ENCODE results near the gene ZBTB49. TPM values are rescaled to one million over a fixed set of nuclear protein-coding genes. Genes with fewer than 3 reads are reported as not detected.
A peak's percentile ranks its signal among the peaks of the same experiment; 100 is the strongest.

Gene ZBTB49
- total RNA-seq, 1 experiment from 2014 or later, result 4.7 TPM

DNA sequence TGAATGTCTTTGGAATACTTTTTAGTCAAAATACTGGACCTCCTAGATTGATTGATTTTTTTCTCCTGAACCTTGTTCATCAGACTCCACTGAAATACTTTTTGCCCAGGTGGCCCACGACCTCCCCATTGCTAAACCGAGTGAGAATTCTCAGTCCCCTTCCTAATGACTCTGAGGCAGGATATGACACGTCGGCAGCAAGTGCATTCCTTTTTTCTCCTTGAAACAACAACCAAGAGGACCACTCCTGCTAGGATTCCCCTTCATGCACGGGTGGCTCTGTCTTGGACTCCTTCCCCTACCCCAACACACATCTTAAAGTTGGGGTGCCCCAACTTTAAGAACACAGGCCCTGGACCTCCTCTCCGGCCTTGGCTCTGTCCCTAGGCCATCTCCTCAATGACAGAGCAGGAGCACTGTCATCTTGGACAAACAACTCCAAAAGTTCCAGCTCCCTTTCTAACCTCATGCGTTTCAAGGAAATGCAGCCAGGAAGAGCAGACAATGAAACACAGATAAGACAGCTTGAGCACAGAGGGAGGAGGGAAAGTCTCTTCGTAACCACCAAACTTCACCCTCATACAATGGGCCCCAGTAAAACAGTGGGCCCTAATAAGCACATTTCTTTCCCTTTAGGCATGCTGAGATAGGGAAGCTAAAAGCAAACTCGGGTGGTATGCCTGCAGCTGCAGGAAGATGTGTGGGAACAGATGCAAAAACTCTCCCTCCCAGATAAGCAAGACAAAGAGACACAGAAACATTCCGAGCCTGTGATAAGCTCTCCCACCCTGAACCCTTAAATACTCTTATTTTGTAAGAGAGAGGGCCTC lies 33.9 kb downstream of the ZBTB49 start:
- no peak overlapping the region for H3K27ac ChIP-seq
- DNase-seq (ENCODE audit: low read depth in 1 of 2, low spot score in 2 of 2), result no peak
- no peak overlapping the region for H3K4me3 ChIP-seq
- no peaks in the 10 kb centered on the region for H3K4me1 ChIP-seq (replicated peaks)
- H3K9me3 ChIP-seq (replicated peaks), result no peaks in the 10 kb centered on the region
- no peaks in the 10 kb centered on the region for H3K27me3 ChIP-seq (replicated peaks)
- H3K36me3 ChIP-seq, result peaks cover 14% of the 10 kb centered on the region

DNA sequence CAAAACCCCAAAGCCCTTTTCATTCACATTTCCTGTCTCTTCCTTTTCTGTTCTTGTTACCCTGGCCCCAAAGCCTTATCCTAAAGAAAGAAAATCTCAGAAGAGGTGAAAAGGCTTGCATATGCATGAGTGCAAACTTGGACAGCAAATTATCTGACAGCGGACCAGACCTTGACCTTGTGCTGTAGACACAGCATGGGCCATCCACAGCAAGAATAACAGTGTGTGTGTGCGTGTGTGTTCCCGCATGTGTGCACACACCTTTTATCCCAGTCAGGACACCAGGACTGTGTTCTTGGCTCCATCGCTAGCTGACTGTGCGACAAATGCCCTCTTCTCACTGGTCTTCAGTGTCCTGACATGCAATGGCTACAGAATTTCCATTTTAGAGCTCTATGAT lies 35.3 kb downstream of the ZBTB49 start:
- Histone ChIP-seq H3K36me3 (peaks cover 10% of the 10 kb centered on the region), H3K27ac (no peak overlapping the region), H3K4me1 (replicated peaks) (no peaks in the 10 kb centered on the region), H3K27me3 (replicated peaks) (no peaks in the 10 kb centered on the region), H3K9me3 (replicated peaks) (no peaks in the 10 kb centered on the region), H3K4me3 (no peak overlapping the region)
- no peak for DNase-seq (ENCODE audit: low read depth in 1 of 2, low spot score in 2 of 2)

DNA sequence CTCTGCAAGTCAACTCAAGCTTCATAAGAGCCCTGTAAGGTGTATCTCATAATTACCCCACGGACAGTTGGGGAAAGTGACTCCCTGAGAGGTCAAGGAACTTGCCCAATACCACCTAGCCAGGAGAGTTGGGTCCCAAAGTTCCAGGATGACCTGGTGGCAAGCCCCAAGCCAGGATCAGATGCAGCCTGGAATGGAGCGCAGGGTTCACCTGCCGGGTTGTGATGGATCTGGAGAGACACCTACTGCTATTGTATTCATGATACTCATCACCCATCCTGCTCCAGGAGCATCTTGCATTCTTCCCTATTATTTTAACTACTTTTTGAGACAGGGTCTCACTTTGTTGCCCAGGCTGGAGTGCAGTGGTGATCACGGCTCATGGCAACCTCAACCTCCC lies 36.1 kb downstream of the ZBTB49 start:
- no peak overlapping the region for H3K27ac ChIP-seq
- no peaks in the 10 kb centered on the region for H3K27me3 ChIP-seq (replicated peaks)
- peaks cover 1% of the 10 kb centered on the region for H3K36me3 ChIP-seq
- no peak for DNase-seq (ENCODE audit: low read depth in 1 of 2, low spot score in 2 of 2)
- H3K4me3 ChIP-seq, result no peak overlapping the region
- H3K4me1 ChIP-seq (replicated peaks), result no peaks in the 10 kb centered on the region
- no peaks in the 10 kb centered on the region for H3K9me3 ChIP-seq (replicated peaks)

DNA sequence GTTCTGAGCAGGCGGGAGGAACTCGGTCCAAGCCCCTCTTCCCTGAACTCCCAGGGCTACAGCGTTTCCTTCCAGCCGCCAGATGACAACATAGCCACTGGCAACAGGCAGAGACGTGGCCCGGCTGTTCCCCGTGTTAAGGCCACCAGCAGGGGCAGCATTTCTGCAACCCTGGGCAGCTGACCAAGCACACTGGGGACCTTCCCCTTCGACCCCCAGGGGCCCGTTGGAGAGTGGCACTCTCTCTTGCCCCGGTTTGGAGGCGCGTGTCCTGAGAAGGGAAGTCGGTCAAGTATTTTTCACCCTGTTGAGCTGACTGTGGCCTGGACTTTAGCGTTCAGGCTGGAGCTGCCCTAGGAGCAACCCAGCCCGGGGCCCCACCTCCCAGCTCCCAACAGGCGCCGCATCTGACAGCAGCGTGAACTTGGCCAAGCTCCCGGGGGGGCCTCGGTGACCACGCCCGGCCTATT lies 37.6 kb downstream of the ZBTB49 start:
- DNase-seq (ENCODE audit: low read depth in 1 of 2, low spot score in 2 of 2), result no peak
- Histone ChIP-seq H3K4me1 (replicated peaks) (no peaks in the 10 kb centered on the region), H3K27me3 (replicated peaks) (no peaks in the 10 kb centered on the region), H3K4me3 (no peak overlapping the region), H3K9me3 (replicated peaks) (no peaks in the 10 kb centered on the region), H3K27ac (no peak overlapping the region), H3K36me3 (no peaks in the 10 kb centered on the region)

DNA sequence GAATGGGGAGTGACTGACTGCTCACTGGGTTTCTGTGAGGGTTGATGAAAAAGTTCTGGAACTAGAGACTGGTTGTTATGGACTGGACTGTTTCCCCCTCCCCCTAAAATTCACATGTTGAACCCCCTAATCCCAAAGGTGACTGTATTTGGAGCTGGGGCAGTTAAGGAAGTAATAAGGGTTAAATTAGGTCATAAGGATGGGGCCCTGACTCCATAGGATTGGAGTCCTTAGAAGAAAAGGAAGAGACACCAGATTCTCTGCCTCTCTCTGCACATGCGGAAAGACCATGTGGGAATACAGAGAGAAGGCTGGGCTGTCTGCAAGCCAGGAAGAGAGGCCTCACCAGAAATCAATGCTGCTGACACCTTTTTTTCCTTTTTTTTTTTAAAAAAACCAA lies 38.2 kb downstream of the ZBTB49 start:
- H3K4me1 ChIP-seq (replicated peaks), result peaks cover 5% of the 10 kb centered on the region
- H3K4me3 ChIP-seq, result no peak overlapping the region
- H3K27me3 ChIP-seq (replicated peaks), result no peaks in the 10 kb centered on the region
- H3K9me3 ChIP-seq (replicated peaks), result no peaks in the 10 kb centered on the region
- H3K27ac ChIP-seq, result no peak overlapping the region
- no peaks in the 10 kb centered on the region for H3K36me3 ChIP-seq
- no peak for DNase-seq (ENCODE audit: low read depth in 1 of 2, low spot score in 2 of 2)

DNA sequence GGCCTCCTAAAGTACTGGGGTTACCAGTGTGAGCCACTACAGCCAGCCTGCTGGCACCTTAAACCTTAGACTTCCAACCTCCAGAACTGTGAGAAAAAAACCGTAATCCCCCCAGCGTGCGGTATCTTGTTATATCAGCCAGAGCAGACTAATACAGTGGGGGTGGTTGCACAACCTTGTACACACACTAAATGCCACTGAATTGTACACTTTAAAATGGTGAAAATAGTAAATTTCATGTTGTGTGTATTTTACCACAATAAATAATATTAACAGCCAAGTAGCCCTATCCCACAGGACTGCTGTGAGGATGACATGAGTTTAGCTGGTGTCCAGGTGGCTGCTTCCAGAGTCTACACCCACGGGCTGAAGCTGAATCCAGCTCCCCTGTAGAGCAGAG lies 38.8 kb downstream of the ZBTB49 start:
- no peaks in the 10 kb centered on the region for H3K27me3 ChIP-seq (replicated peaks)
- peaks cover 11% of the 10 kb centered on the region for H3K4me1 ChIP-seq (replicated peaks)
- H3K9me3 ChIP-seq (replicated peaks), result no peaks in the 10 kb centered on the region
- no peak for DNase-seq (ENCODE audit: low read depth in 1 of 2, low spot score in 2 of 2)
- no peaks in the 10 kb centered on the region for H3K36me3 ChIP-seq
- H3K27ac ChIP-seq, result no peak overlapping the region
- H3K4me3 ChIP-seq, result no peak overlapping the region

DNA sequence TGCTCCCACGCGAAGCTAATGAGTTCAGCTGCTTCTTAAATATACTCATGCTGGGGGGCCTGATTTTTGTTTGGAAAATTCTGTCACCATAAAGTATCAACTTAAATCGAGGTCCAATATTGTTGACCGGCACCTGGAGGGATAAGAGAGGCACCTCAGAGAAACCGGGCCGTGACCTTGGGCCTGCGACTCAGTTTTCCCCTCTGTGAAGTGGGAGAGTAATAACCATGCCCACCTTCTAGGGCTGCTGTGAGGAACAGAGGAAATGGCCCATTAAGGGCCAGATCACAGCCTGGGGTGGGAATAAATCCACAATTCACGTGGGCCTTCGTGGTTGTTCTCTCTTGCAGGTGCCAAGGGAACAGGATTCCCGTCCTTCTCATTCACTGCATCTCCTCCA lies 39.4 kb downstream of the ZBTB49 start:
- Histone ChIP-seq H3K9me3 (replicated peaks) (no peaks in the 10 kb centered on the region), H3K4me1 (replicated peaks) (peaks cover 13% of the 10 kb centered on the region), H3K36me3 (no peaks in the 10 kb centered on the region), H3K4me3 (no peak overlapping the region), H3K27me3 (replicated peaks) (no peaks in the 10 kb centered on the region), H3K27ac (no peak overlapping the region)
- DNase-seq (ENCODE audit: low read depth in 1 of 2, low spot score in 2 of 2), result no peak

DNA sequence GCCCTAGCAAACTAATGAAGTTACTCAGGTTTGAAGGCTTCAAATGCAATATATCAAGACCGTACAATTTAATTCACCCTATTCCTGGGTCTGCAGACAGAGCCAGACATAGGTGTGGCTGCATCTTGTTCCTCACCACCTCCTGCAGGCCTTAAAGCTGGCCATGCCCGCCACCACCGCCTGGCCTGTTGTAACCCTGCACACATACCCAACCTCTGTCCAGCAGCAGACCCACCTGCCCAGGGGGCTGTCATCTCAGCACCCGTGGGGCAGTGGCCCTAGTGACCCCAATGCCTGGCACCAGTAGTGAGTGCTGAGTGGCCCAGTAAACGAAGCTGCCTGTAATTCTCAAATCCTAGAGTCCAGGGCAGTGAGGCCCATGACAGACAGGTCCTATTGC lies 40.7 kb downstream of the ZBTB49 start:
- H3K4me1 ChIP-seq (replicated peaks), result peaks cover 13% of the 10 kb centered on the region

DNA sequence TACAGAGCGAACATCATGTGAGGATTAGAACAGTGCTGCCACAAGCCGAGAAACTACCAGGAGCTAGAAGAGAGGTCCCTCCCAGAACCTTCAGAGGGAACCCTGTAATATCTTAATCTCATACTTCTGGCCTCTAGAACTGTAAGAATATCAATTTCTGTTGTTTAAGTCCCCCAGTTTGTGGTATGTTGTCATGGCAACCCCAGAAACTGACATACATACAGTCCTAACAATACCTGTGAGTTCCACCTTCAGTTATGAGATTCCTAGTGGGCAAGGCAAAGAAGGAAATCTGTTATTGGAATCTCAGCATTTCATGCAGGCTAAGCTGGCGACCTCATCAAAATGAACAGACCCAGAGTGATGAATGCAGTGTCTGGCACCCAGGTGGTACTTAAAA lies 42.5 kb downstream of the ZBTB49 start:
- H3K4me1 ChIP-seq (replicated peaks), result peaks cover 13% of the 10 kb centered on the region
- no peak overlapping the region for H3K4me3 ChIP-seq
- no peaks in the 10 kb centered on the region for H3K27me3 ChIP-seq (replicated peaks)
- H3K9me3 ChIP-seq (replicated peaks), result no peaks in the 10 kb centered on the region
- H3K36me3 ChIP-seq, result no peaks in the 10 kb centered on the region
- no peak for DNase-seq (ENCODE audit: low read depth in 1 of 2, low spot score in 2 of 2)
- H3K27ac ChIP-seq, result no peak overlapping the region

More for the DNA sequence above, 40.7 kb downstream of the ZBTB49 start:
- H3K36me3 ChIP-seq, result no peaks in the 10 kb centered on the region
- H3K9me3 ChIP-seq (replicated peaks), result no peaks in the 10 kb centered on the region
- H3K4me3 ChIP-seq, result no peak overlapping the region
- H3K27ac ChIP-seq, result no peak overlapping the region
- H3K27me3 ChIP-seq (replicated peaks), result no peaks in the 10 kb centered on the region
- DNase-seq (ENCODE audit: low read depth in 1 of 2, low spot score in 2 of 2), result no peak

DNA sequence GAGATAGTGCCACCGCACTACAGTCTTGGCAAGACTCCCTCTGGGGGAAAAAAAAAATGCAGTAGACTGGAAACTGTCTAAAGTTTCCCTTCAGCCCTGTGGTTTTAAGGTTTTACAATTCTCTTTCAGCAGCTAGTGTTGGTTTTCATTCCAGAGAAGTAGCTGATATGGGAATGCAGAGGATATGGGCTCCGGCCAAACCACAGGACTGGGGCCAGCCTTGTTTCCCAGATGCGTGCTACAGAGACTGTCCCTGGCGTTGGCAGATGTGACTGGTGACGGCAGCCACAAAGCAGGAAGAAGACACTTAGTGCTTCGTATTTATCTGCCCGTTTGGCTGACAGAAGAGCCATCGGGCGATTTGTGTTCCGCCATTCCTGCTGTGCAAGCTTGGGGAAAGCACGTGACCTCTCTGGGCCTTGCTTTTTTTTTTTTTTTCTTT lies 43.2 kb downstream of the ZBTB49 start:
- peak; percentile 84 to 91 for DNase-seq (ENCODE audit: low read depth in 1 of 2, low spot score in 2 of 2)
- Histone ChIP-seq H3K9me3 (replicated peaks) (no peaks in the 10 kb centered on the region), H3K27me3 (replicated peaks) (no peaks in the 10 kb centered on the region), H3K36me3 (no peaks in the 10 kb centered on the region), H3K27ac (no peak overlapping the region), H3K4me1 (replicated peaks) (peaks cover 13% of the 10 kb centered on the region), H3K4me3 (no peak overlapping the region)

DNA sequence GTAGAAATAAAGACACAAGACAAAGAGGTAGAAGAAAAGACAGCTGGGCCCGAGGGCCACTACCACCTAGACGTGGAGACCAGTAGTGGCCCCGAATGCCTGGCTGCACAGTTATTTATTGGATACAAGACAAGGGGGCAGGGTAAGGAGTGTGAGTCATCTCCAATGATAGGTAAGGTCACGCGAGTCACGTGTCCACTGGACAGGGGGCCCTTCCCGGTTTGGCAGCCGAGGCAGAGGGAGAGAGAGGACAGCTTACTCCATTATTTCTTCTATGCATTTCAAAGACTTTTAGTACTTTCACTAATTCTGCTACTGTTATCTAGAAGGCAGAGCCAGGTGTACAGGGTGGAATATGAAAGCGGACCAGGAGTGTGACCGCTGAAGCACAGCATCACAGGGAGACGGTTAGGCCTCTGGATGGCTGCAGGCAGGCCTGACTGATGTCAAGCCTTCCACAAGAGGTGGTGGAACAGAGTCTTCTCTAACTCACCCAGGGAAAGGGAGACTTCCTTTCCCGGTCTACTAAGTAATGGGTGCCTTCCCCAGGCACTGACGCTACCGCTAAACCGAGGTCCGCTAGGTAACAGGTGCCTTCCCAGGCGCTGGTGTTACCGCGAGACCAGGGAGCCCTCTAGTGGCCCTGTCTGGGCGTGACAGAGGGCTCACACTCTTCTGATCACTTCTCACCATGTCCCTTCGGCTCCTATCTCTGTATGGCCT lies 44.9 kb downstream of the ZBTB49 start:
- Histone ChIP-seq H3K36me3 (no peaks in the 10 kb centered on the region), H3K27me3 (replicated peaks) (no peaks in the 10 kb centered on the region), H3K9me3 (replicated peaks) (no peaks in the 10 kb centered on the region), H3K4me1 (replicated peaks) (peaks cover 13% of the 10 kb centered on the region), H3K4me3 (no peak overlapping the region), H3K27ac (no peak overlapping the region)
- peak; percentile 50 to 59 for DNase-seq (ENCODE audit: low read depth in 1 of 2, low spot score in 2 of 2)

DNA sequence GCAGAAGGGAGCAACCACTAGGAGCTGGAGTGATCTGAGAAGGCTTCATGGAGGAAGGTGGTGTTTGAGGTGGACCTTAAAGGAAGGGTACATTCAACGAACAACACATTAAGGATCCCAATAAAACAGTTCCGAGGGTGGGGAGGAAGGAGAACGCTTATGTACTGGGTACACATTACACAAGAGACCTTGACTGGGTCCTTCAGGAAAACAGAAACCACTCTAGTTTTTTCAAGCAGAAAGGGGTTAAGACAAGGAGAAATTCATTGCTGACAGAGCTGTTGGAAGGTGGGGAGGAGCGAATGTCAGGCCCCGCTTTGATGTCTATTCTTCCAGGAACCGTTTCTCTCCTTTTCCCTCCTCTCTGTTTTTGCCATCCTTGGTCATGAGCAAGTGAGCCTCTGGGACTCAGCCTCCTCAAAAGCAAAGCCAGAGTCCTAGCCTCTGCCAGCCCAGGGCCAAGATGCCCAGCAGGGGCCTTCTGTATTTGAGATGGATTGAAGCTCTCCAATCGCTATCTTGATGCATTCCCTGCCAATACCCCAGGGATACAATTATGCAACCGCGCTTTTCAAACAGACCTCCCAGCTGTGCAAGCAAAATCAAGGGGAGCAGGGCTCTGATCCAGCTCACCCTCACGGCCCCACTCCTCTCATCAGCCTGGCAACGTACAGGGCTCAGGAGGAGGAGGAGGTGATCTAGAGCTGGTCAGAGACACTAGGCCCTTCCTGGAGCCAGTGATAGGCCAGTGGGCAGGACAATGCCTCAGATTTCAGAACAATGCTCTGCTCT lies 48.4 kb downstream of the ZBTB49 start:
- no peaks in the 10 kb centered on the region for H3K9me3 ChIP-seq (replicated peaks)
- no peaks in the 10 kb centered on the region for H3K27me3 ChIP-seq (replicated peaks)
- H3K36me3 ChIP-seq, result no peaks in the 10 kb centered on the region
- DNase-seq (ENCODE audit: low read depth in 1 of 2, low spot score in 2 of 2), result no peak
- peaks cover 7% of the 10 kb centered on the region for H3K4me1 ChIP-seq (replicated peaks)
- H3K4me3 ChIP-seq, result no peak overlapping the region
- H3K27ac ChIP-seq, result no peak overlapping the region

DNA sequence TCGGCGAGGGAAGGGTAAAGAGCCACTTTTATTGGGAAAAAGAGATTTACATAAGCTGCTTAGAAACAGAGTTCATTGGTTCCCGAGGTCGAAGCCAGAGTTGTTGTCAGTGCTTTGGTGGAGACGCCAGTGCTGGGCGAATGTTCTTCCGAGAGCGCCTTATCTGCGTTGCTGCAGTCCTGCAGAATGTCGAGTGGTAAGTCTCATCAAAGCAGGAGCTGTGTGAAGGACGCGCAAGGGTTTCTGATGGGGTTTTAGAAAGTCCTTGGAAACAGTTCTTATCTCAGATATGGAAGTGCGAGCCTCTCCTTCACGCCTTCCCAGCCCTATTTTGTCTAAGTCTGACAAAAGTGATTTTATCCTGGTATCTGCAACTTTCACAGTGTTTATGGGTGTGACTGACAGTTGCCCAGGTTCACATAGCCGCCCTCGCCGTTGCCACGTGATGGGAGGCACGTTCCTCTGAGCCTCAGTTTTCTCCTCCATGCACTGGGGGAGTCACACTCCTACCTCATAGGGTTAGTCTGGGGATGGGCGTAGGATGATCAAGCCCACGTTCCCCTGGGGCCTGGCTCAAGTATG lies 49.5 kb downstream of the ZBTB49 start:
- no peak for DNase-seq (ENCODE audit: low read depth in 1 of 2, low spot score in 2 of 2)
- Histone ChIP-seq H3K9me3 (replicated peaks) (no peaks in the 10 kb centered on the region), H3K4me1 (replicated peaks) (no peaks in the 10 kb centered on the region), H3K36me3 (no peaks in the 10 kb centered on the region), H3K27ac (no peak overlapping the region), H3K4me3 (no peak overlapping the region), H3K27me3 (replicated peaks) (no peaks in the 10 kb centered on the region)
